Naive thymus-derived CD8-positive, alpha-beta T cell (primary cell): ENCODE measurements around the gene PPP2R2B. TPM values are rescaled to one million over a fixed set of nuclear protein-coding genes. Genes with fewer than 3 reads are reported as not detected.

ENCODE experiments used
- ATAC-seq, 2 donors: fragments of 150-1000 bp; cut with Tn5 transposase in 1 of 2; sonication (Bioruptor Pico), chemical (Tn5 transposase) in 1 of 2; 1 replicate in 1 of 2; 2 replicates in 1 of 2; pipeline ENCODE4 v1.10.0; 2021; ENCODE audit warnings: mild to moderate bottlenecking in 2 of 2, moderate library complexity in 2 of 2
- POLR2A ChIA-PET: fragments of 350-600 bp; sonication (Branson Sonifier 250); formaldehyde crosslinking; loops from one replicate; lab custom pipeline; 2021; ENCODE audit warnings: antibody characterized with exemption; lab: Charles Lee
- DNase-seq, 10 donors: peaks; one replicate each; pipeline versions ENCODE4 v3.0.0 to v3.0.0-alpha.2; 2020 to 2022
- H3K27ac Mint-ChIP-seq, 10 donors: one replicate each; pipeline ENCODE4 v1.8.0; 2020 to 2022; ENCODE audit warnings: mild to moderate bottlenecking in 10 of 10, mixed read lengths in 10 of 10, moderate library complexity in 4 of 10, inconsistent platforms in 1 of 10
- H3K27me3 Mint-ChIP-seq, 5 donors: one replicate each; pipeline ENCODE4 v1.8.0; 2021 to 2022; ENCODE audit warnings: mixed read lengths in 5 of 5
- H3K36me3 Mint-ChIP-seq, 3 donors: one replicate each; pipeline ENCODE4 v1.8.0; 2020 to 2022; ENCODE audit warnings: mixed read lengths in 3 of 3, mild to moderate bottlenecking in 2 of 3, inconsistent platforms in 1 of 3
- H3K4me1 Mint-ChIP-seq, 4 donors: one replicate each; pipeline ENCODE4 v1.8.0; 2021 to 2022; ENCODE audit warnings: mixed read lengths in 4 of 4
- H3K4me3 Mint-ChIP-seq, 10 donors: one replicate each; pipeline ENCODE4 v1.8.0; 2020 to 2022; ENCODE audit warnings: mild to moderate bottlenecking in 10 of 10, mixed read lengths in 10 of 10, moderate library complexity in 6 of 10, inconsistent platforms in 1 of 10
- H3K9me3 Mint-ChIP-seq, 9 donors: one replicate each; pipeline ENCODE4 v1.8.0; 2020 to 2022; ENCODE audit warnings: mixed read lengths in 9 of 9, mild to moderate bottlenecking in 3 of 9, inconsistent platforms in 1 of 9, moderate library complexity in 1 of 9
- polyA plus RNA-seq, 3 donors: library from polyadenylated mRNA; unstranded; fragments of 300-500 nt; fragmentation: Illumina TruSeq; gene quantifications; one replicate each; pipeline ENCODE4 v1.2.3, GENCODE V29; 2021
- total RNA-seq, 8 experiments: library from RNA in 2 of 8; stranded (reverse) in 2 of 8; gene quantifications; one replicate each; pipeline ENCODE4 v1.2.3 and lab custom pipeline; 2021 to 2026

Gene PPP2R2B
- total and polyA plus RNA-seq, 5 experiments from 2014 or later, result 0.57 to 17.9 (median 0.77) TPM

- no peaks in the 10 kb centered on the region for H3K36me3 Mint-ChIP-seq
- POLR2A ChIA-PET, result no interaction called here
- H3K27ac Mint-ChIP-seq, result peak overlapping the region in 1 of 10 donors; percentile 7
- DNase-seq, result no peak
- H3K4me3 Mint-ChIP-seq, result no peak overlapping the region
- peaks cover 0 to 1% (median 0%) of the 10 kb centered on the region in 5 donors for H3K27me3 Mint-ChIP-seq
- peaks cover 0 to 2% (median 0%) of the 10 kb centered on the region in 9 donors for H3K9me3 Mint-ChIP-seq
- H3K4me1 Mint-ChIP-seq, result peaks cover 3 to 15% (median 6%) of the 10 kb centered on the region in 4 donors
- ATAC-seq, result no peak
Observed at GRCh38 chr5:146698651-146699050, 179.9 kb downstream of the PPP2R2B start.

DNA sequence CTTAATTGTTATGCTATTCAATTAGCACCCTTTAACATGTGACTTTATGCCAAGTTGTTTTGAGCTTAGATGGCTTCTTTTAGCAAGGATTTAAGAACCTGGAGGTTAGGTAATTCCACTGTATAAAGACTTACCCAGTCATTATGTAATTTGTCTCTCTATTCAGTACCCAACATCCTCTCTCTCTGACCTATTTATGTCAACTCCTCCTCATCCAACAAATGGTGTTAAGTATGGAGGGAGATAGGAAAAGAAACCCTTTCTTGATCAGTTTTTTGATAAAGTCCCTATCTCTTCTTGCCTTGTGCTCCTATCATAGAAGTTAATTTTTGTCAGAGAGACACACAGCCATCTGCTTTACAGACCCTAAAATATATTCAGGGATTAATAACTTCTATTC lies 181.3 kb downstream of the PPP2R2B start:
- no peak for DNase-seq
- H3K27ac Mint-ChIP-seq, result no peak overlapping the region
- H3K4me1 Mint-ChIP-seq, result peaks cover 3 to 12% (median 5%) of the 10 kb centered on the region in 4 donors

GRCh38 chr5:146695646-146696045 lies 182.9 kb downstream of the PPP2R2B start:
- peaks cover 0 to 4% (median 0%) of the 10 kb centered on the region in 9 donors for H3K9me3 Mint-ChIP-seq
- no peak for DNase-seq
- ATAC-seq, result no peak
- H3K27ac Mint-ChIP-seq, result no peak overlapping the region
- H3K27me3 Mint-ChIP-seq, result peaks cover 0 to 1% (median 0%) of the 10 kb centered on the region in 5 donors
- POLR2A ChIA-PET, result no interaction called here
- peaks cover 0 to 3% (median 0%) of the 10 kb centered on the region in 3 donors for H3K36me3 Mint-ChIP-seq
- H3K4me3 Mint-ChIP-seq, result no peak overlapping the region
- H3K4me1 Mint-ChIP-seq, result peaks cover 3 to 12% (median 5%) of the 10 kb centered on the region in 4 donors

More for the DNA sequence above, 181.3 kb downstream of the PPP2R2B start:
- ATAC-seq, result no peak
- POLR2A ChIA-PET, result no interaction called here
- H3K4me3 Mint-ChIP-seq, result no peak overlapping the region
- peaks cover 0 to 3% (median 0%) of the 10 kb centered on the region in 3 donors for H3K36me3 Mint-ChIP-seq
- peaks cover 0 to 2% (median 0%) of the 10 kb centered on the region in 9 donors for H3K9me3 Mint-ChIP-seq
- H3K27me3 Mint-ChIP-seq, result peaks cover 0 to 1% (median 0%) of the 10 kb centered on the region in 5 donors

DNA sequence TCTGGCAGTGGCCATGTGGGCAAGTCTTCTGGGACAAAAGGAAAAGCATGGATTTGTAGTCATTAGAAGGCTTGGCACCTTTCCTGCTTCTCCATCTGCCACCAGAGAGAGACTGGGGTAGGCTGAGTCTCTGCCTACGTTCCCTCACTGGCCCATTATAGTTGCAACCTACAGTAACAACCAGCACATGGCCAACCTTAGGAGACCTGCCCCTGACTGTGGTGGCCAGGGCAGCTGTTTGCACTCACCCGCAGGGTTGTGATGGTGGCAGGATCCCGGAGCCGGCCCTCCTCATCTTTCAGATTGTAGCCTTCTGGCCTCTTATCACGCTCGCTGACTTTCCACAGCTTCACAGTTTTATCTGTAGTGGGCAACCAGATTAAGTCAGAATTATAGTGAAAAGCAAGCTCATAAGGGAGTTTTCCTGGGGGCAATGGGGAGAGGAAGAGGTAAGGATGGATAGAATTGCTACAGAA lies 187.6 kb downstream of the PPP2R2B start:
- Mint-ChIP-seq H3K27me3 (no peaks in the 10 kb centered on the region), H3K4me3 (no peak overlapping the region), H3K36me3 (peaks cover 0 to 3% (median 0%) of the 10 kb centered on the region in 3 donors), H3K27ac (no peak overlapping the region), H3K9me3 (peaks cover 0 to 4% (median 0%) of the 10 kb centered on the region in 9 donors), H3K4me1 (peaks cover 0 to 2% (median 0%) of the 10 kb centered on the region in 4 donors)
- DNase-seq (no peak), ATAC-seq (no peak)
- POLR2A ChIA-PET, result no interaction called here

DNA sequence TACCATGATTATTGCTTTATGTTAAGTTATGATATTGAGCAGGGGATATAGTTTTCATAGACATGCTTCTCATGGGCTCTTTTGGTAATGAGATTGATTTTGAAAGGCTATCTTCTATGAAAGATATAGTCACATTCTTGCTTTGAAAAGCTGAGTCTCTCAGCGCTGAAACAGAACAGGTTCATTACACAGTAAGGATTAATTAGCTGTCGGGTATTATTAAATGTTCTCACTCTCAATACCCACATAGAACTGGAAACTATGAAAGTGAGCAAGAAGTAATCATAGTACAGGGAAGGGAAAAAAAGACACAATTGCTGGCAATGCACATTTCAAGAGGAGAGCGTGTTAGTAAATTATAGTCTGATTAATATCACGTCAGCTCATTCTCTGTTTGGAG lies 190.9 kb downstream of the PPP2R2B start:
- H3K27ac Mint-ChIP-seq, result no peak overlapping the region
- no peak for ATAC-seq
- peaks cover 0 to 2% (median under 1%) of the 10 kb centered on the region in 4 donors for H3K4me1 Mint-ChIP-seq
- no peak overlapping the region for H3K4me3 Mint-ChIP-seq
- no peak for DNase-seq
- H3K9me3 Mint-ChIP-seq, result peaks cover 0 to 2% (median 0%) of the 10 kb centered on the region in 9 donors
- H3K36me3 Mint-ChIP-seq, result no peaks in the 10 kb centered on the region
- POLR2A ChIA-PET, result no interaction called here
- H3K27me3 Mint-ChIP-seq, result no peaks in the 10 kb centered on the region

- Mint-ChIP-seq H3K4me1 (peaks cover 0 to 2% (median under 1%) of the 10 kb centered on the region in 4 donors), H3K27me3 (no peaks in the 10 kb centered on the region), H3K4me3 (no peak overlapping the region), H3K36me3 (no peaks in the 10 kb centered on the region), H3K27ac (no peak overlapping the region), H3K9me3 (no peaks in the 10 kb centered on the region)
- no peak for DNase-seq
- POLR2A ChIA-PET, result no interaction called here
- ATAC-seq, result no peak
Observed at GRCh38 chr5:146683861-146684260, 194.7 kb downstream of the PPP2R2B start.

DNA sequence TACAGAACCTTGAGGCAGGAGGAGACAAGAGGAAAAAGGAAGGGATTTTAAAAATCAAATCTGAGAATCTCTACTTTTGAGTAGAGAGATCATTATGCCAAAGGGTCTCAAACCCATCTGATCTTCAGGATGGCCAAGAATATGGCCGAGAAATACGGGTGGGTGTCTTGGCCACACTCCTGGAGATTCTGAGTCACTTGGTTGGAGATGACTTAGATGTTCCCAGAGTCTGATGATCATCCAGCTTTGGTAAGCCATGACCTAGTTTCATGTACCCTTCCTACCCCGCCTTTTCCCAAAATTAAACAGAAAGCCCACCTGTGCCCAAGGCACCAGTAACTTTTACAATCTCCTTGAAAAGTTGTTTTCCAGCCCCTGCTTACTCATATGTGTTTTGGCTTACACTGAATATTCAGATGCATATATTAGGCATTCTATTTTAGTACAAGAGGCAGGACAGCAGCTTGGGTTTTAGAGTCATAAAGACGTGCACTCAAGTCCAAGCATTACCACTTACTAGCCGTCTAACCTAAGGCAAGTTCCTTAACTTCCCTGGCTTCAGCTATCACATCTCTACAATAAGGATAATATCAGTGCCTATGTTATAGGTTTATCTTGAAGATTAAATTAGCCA lies 195.5 kb downstream of the PPP2R2B start:
- no peaks in the 10 kb centered on the region for H3K36me3 Mint-ChIP-seq
- H3K4me3 Mint-ChIP-seq, result no peak overlapping the region
- DNase-seq (no peak), ATAC-seq (no peak)
- no peaks in the 10 kb centered on the region for H3K9me3 Mint-ChIP-seq
- POLR2A ChIA-PET, result no interaction called here
- no peaks in the 10 kb centered on the region for H3K27me3 Mint-ChIP-seq
- H3K4me1 Mint-ChIP-seq, result peaks cover 0 to 2% (median under 1%) of the 10 kb centered on the region in 4 donors
- H3K27ac Mint-ChIP-seq, result no peak overlapping the region

GRCh38 chr5:146681585-146682105 lies 196.9 kb downstream of the PPP2R2B start:
- Mint-ChIP-seq H3K4me1 (peaks cover 0 to 2% (median under 1%) of the 10 kb centered on the region in 4 donors), H3K27ac (no peak overlapping the region), H3K36me3 (peaks cover 0 to 5% (median 0%) of the 10 kb centered on the region in 3 donors), H3K4me3 (no peak overlapping the region), H3K27me3 (peaks cover 0 to 4% (median 3%) of the 10 kb centered on the region in 5 donors), H3K9me3 (peaks cover 0 to 2% (median 0%) of the 10 kb centered on the region in 9 donors)
- DNase-seq (no peak), ATAC-seq (no peak)
- POLR2A ChIA-PET, result no interaction called here

DNA sequence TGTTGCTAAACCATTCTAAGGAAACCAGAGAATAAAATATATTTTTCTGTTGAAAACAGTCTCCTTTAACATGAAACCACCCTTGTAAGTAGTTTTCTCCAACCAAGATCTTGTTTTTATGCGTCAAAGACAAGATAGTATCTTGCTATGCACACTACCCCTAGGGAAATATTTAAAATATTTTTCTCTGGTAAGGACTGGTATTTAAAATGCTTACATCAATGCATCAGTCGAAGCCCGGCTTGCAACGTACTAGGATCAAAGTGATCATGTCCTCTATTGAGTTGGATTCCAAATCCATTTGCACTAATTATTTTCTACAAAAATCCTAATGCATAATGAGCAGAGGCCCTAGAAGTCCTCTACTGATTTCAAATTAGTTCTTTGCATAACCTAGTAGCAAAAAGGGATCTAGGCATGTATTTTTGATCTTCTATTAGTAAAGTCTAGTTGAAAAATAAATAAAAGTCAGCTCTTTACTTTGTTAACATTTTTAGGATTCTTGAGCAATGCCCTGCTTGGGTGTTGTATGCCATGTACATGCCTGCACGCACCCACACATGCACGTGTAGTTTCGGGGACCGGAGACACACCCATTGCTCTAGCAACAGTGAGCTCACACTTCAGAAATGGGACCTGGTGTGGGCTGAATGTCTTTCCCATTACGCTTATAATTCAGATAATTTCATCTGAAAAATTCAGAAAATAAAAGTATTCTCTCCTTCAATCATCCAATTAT lies 197.5 kb downstream of the PPP2R2B start:
- peaks cover 0 to 2% (median 0%) of the 10 kb centered on the region in 4 donors for H3K4me1 Mint-ChIP-seq
- peaks cover 0 to 9% (median 0%) of the 10 kb centered on the region in 3 donors for H3K36me3 Mint-ChIP-seq
- peaks cover 0 to 2% (median 0%) of the 10 kb centered on the region in 9 donors for H3K9me3 Mint-ChIP-seq
- no peak for ATAC-seq
- H3K27me3 Mint-ChIP-seq, result peaks cover 2 to 10% (median 7%) of the 10 kb centered on the region in 5 donors
- no peak overlapping the region for H3K4me3 Mint-ChIP-seq
- H3K27ac Mint-ChIP-seq, result no peak overlapping the region
- DNase-seq, result no peak
- POLR2A ChIA-PET, result no interaction called here

GRCh38 chr5:146675636-146676035 lies 202.9 kb downstream of the PPP2R2B start:
- H3K27me3 Mint-ChIP-seq, result peaks cover 2 to 17% (median 7%) of the 10 kb centered on the region in 5 donors
- H3K4me3 Mint-ChIP-seq, result no peak overlapping the region
- ATAC-seq (no peak), DNase-seq (no peak)
- POLR2A ChIA-PET, result no interaction called here
- H3K27ac Mint-ChIP-seq, result no peak overlapping the region
- H3K9me3 Mint-ChIP-seq, result peaks cover 0 to 2% (median 0%) of the 10 kb centered on the region in 9 donors
- peaks cover 0 to 3% (median 0%) of the 10 kb centered on the region in 4 donors for H3K4me1 Mint-ChIP-seq
- peaks cover 0 to 9% (median 0%) of the 10 kb centered on the region in 3 donors for H3K36me3 Mint-ChIP-seq

GRCh38 chr5:146672866-146673265 lies 205.7 kb downstream of the PPP2R2B start:
- DNase-seq (no peak), ATAC-seq (no peak)
- Mint-ChIP-seq H3K27ac (no peak overlapping the region), H3K36me3 (peaks cover 0 to 9% (median 0%) of the 10 kb centered on the region in 3 donors), H3K4me1 (peaks cover 0 to 3% (median 0%) of the 10 kb centered on the region in 4 donors), H3K9me3 (peaks cover 0 to 2% (median 0%) of the 10 kb centered on the region in 9 donors), H3K27me3 (peaks cover 2 to 17% (median 7%) of the 10 kb centered on the region in 5 donors), H3K4me3 (no peak overlapping the region)
- POLR2A ChIA-PET, result no interaction called here

GRCh38 chr5:146671561-146672295 lies 206.8 kb downstream of the PPP2R2B start:
- Mint-ChIP-seq H3K27me3 (peaks cover 2 to 14% (median 6%) of the 10 kb centered on the region in 5 donors), H3K4me1 (peaks cover 0 to 3% (median 0%) of the 10 kb centered on the region in 4 donors), H3K36me3 (peaks cover 0 to 5% (median 0%) of the 10 kb centered on the region in 3 donors), H3K9me3 (no peaks in the 10 kb centered on the region), H3K27ac (no peak overlapping the region), H3K4me3 (no peak overlapping the region)
- POLR2A ChIA-PET, result no interaction called here
- no peak for DNase-seq
- no peak for ATAC-seq
